MCF 10A (cell line): ENCODE data around the gene SRRM5. TPM values are rescaled to one million over a fixed set of nuclear protein-coding genes. Genes with fewer than 3 reads are reported as not detected.

Experiments
- BruUV-seq: library from RNA; stranded (reverse); fragments of 400-500 nt; replicated peaks from 2 replicates; lab custom pipeline; 2021; lab: Mats Ljungman, UMichigan
- CTCF ChIA-PET: fragments of 300-600 bp; sonication (Branson Sonifier 250); formaldehyde crosslinking; extraction: SDS; loops from one replicate; lab custom pipeline; 2021; ENCODE audit warnings: antibody characterized with exemption, inconsistent platforms; lab: Yijun Ruan, JAX
- POLR2A ChIA-PET: fragments of 300-600, 350-650 bp; sonication (Branson Sonifier 250); formaldehyde crosslinking; extraction: SDS; loops from one replicate; lab custom pipeline; 2020; ENCODE audit warnings: antibody characterized with exemption, inconsistent platforms; lab: Yijun Ruan, JAX
- DNase-seq: peaks from one replicate; pipeline ENCODE4 v3.0.0-alpha.2; 2018; ENCODE audit not compliant: unreplicated experiment
- H3K27ac Mint-ChIP-seq: one replicate; pipeline ENCODE4 v1.8.0; 2022; ENCODE audit warnings: mild to moderate bottlenecking, low read depth, mixed read lengths; ENCODE audit not compliant: unreplicated experiment
- H3K27me3 Mint-ChIP-seq: one replicate; pipeline ENCODE4 v1.8.0; 2022; ENCODE audit warnings: mixed read lengths; ENCODE audit not compliant: insufficient read depth, unreplicated experiment
- H3K36me3 Mint-ChIP-seq: one replicate; pipeline ENCODE4 v1.8.0; 2022; ENCODE audit warnings: mild to moderate bottlenecking, moderate library complexity, mixed read lengths; ENCODE audit not compliant: insufficient read depth, unreplicated experiment
- H3K4me1 Mint-ChIP-seq: one replicate; pipeline ENCODE4 v1.8.0; 2022; ENCODE audit warnings: mixed read lengths; ENCODE audit not compliant: insufficient read depth, unreplicated experiment
- H3K4me3 Mint-ChIP-seq: one replicate; pipeline ENCODE4 v1.8.0; 2022; ENCODE audit warnings: mild to moderate bottlenecking, moderate library complexity, mixed read lengths; ENCODE audit not compliant: unreplicated experiment
- H3K9me3 Mint-ChIP-seq: one replicate; pipeline ENCODE4 v1.8.0; 2022; ENCODE audit warnings: mixed read lengths; ENCODE audit not compliant: unreplicated experiment
- intact Hi-C: fragments of 100-400 bp; cut with micrococcal nuclease; formaldehyde crosslinking; loops from 2 replicates; pipeline ENCODE4 v1.14.1; 2022
- total RNA-seq: library from RNA; stranded (reverse); gene quantifications from 2 replicates; pipeline ENCODE4 v1.2.3, GENCODE V29; 2022
- TF ChIP-seq, protein P1 (sequence below): fragments of 200-600 bp; IDR thresholded peaks from one replicate; pipeline ENCODE4 v1.8.0; 2022; ENCODE audit warnings: antibody characterized with exemption, mild to moderate bottlenecking; ENCODE audit not compliant: unreplicated experiment

Gene SRRM5
- total RNA-seq, 1 experiment from 2014 or later, result 0.28 TPM

DNA sequence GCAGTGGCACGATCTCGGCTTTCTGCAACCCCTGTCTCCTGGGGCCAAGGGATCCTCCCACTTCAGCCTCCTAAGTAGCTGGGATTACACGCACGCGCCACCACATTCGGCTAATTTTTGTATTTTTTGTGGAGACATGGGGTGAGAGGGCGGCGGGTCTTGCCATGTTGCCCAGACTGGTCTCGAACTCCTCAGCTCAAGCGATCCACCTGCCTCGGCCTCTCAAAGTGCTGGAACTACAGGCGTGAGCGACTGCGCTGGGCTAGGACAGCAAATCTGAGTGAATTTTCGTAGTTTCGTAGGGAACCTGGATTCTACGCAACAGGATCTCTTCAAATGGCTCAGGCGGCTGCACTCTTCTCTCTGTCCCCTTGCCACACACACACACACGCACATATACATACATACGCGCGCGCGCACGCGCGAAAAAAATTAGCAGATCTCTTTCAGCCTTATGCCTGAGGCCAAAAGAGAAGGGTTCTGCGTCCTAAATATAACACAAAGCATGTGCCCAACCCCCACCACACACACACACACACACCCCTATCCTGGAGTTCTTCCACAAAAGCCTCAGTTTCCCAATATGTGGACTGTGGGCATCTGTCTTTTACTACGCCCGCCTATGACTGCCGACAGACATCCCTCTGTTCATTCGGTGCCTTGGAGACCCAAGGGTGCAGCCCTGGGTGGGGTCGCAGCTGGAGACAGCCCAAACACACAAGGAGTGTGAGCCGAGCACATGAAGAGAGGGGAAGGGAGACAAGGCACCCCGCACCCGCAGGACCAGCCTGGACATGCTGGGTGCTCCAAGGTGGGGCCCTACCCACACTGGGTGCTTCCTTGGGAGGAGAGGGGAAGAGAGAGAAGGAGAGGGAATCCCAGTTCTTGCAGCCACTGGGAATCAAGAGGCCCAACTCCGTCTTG, 35.7 kb upstream of the SRRM5 start:
- Mint-ChIP-seq H3K9me3 (no peaks in the 10 kb centered on the region), H3K27me3 (peaks cover 14% of the 10 kb centered on the region), H3K4me3 (peak overlapping the region; percentile 98), H3K4me1 (peaks cover 8% of the 10 kb centered on the region), H3K27ac (peak overlapping the region; percentile 39), H3K36me3 (peaks cover 7% of the 10 kb centered on the region)
- DNase-seq, result no peak
- intact Hi-C loops, result loop anchor here (1.0 kb wide), 1 partner anchor 20 kb away; the partner anchor contains the start of genes IRGQ and ZNF576
- CTCF ChIA-PET, result interaction anchor here (0.7 to 0.8 kb wide), 2 partner anchors 18 to 32 kb away, joined by 3 to 4 read pairs; no protein-coding TSS in a partner anchor
- no TSS peak for BruUV-seq
- TF ChIP-seq, protein P1, sequence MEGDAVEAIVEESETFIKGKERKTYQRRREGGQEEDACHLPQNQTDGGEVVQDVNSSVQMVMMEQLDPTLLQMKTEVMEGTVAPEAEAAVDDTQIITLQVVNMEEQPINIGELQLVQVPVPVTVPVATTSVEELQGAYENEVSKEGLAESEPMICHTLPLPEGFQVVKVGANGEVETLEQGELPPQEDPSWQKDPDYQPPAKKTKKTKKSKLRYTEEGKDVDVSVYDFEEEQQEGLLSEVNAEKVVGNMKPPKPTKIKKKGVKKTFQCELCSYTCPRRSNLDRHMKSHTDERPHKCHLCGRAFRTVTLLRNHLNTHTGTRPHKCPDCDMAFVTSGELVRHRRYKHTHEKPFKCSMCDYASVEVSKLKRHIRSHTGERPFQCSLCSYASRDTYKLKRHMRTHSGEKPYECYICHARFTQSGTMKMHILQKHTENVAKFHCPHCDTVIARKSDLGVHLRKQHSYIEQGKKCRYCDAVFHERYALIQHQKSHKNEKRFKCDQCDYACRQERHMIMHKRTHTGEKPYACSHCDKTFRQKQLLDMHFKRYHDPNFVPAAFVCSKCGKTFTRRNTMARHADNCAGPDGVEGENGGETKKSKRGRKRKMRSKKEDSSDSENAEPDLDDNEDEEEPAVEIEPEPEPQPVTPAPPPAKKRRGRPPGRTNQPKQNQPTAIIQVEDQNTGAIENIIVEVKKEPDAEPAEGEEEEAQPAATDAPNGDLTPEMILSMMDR, result no peak
- POLR2A ChIA-PET, result interaction anchor here (0.7 to 3.0 kb wide), 3 partner anchors 19 to 111 kb away, joined by 3 to 55 read pairs (median 19); partner anchors contain the start of genes ETHE1, IRGQ and ZNF576

DNA sequence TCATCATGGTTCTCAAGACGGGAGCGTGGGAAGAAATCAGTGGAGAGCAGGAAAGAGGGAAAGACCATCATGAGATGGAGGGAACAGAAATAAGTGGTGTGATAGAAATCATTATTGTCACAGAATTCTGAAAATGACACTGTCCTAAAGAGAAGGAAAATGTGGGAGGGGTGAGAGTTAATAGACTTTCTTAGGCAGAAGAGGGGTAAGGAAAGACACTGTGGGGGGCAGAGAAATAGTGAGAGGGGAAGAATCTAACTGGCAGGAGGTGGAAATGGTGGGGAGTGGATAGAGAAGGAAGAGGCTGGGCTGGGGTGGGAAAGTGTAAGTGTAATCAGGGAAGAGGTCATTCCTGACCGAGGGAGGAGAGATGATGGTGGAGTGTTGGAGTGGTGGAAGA, 33.1 kb upstream of the SRRM5 start:
- ChIA-PET CTCF (interaction anchor here (2.0 kb wide), 1 partner anchor 16 kb away, joined by 10 read pairs; no protein-coding TSS in a partner anchor), POLR2A (no interaction called here)
- TF ChIP-seq, protein P1, result no peak
- DNase-seq, result no peak
- intact Hi-C loops, result no loop called here
- H3K4me3 Mint-ChIP-seq, result no peak overlapping the region
- H3K4me1 Mint-ChIP-seq, result no peaks in the 10 kb centered on the region
- H3K27me3 Mint-ChIP-seq, result peaks cover 14% of the 10 kb centered on the region
- peaks cover 6% of the 10 kb centered on the region for H3K36me3 Mint-ChIP-seq
- no TSS peak for BruUV-seq
- no peak overlapping the region for H3K27ac Mint-ChIP-seq
- H3K9me3 Mint-ChIP-seq, result no peaks in the 10 kb centered on the region

DNA sequence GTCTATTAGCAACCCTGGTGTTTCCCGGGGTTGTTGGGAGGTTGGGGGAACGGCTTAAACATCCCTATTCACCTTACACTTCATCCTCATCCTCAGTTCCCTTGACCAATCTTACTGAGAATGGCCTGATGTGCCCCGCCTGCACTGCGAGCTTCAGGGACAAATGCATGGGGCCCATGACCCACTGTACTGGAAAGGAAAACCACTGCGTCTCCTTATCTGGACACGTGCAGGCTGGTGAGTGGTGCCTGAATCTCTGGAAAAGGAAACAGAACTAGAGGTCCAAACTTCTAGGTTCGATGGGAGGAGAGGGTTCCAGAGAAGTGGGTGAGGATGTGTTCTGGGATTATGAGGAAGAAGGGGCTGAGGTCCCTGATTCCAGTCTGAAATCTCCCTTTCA, 30.4 kb upstream of the SRRM5 start:
- POLR2A ChIA-PET, result no interaction called here
- no peak for DNase-seq
- Mint-ChIP-seq H3K27me3 (peaks cover 14% of the 10 kb centered on the region), H3K4me1 (no peaks in the 10 kb centered on the region), H3K9me3 (no peaks in the 10 kb centered on the region), H3K27ac (no peak overlapping the region), H3K36me3 (peaks cover 13% of the 10 kb centered on the region), H3K4me3 (no peak overlapping the region)
- TF ChIP-seq, protein P1, result no peak
- BruUV-seq, result no TSS peak
- intact Hi-C loops, result no loop called here
- CTCF ChIA-PET, result no interaction called here

DNA sequence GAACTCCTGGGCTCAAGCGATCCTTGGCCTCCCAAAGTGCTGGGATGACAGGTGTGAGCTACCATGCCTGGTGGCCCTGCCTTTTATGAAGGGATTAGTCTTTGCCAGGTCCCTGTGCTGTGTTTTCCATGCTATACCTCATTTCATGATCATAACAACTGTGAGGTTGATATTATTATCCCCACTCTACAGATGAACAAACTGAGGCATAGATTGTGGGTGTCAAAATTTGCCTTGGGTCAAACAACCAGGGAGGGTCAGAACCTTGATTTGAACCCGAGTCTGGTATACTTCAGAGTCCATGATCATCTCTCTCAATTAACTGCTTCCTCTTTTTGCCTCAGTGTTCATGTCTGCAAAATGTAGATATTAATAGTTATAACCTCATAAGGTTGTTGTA, 29.4 kb upstream of the SRRM5 start:
- no peak for DNase-seq
- TF ChIP-seq, protein P1, result no peak
- no peaks in the 10 kb centered on the region for H3K4me1 Mint-ChIP-seq
- ChIA-PET CTCF (interaction anchor here (1.6 kb wide), 1 partner anchor 12 kb away, joined by 5 read pairs; no protein-coding TSS in a partner anchor), POLR2A (interaction anchor here (0.6 to 0.7 kb wide), 2 partner anchors 172 to 798 kb away, joined by 3 read pairs; partner anchors contain the start of gene SMG9)
- BruUV-seq, result no TSS peak
- intact Hi-C loops, result no loop called here
- H3K27ac Mint-ChIP-seq, result no peak overlapping the region
- peaks cover 7% of the 10 kb centered on the region for H3K36me3 Mint-ChIP-seq
- no peaks in the 10 kb centered on the region for H3K9me3 Mint-ChIP-seq
- H3K27me3 Mint-ChIP-seq, result peaks cover 14% of the 10 kb centered on the region
- no peak overlapping the region for H3K4me3 Mint-ChIP-seq
